GM18499 (cell line): ENCODE results near the gene L1CAM.

Experiments
- ATAC-seq: cut with Tn5 transposase; IDR thresholded peaks from one replicate; pipeline ENCODE4 v1.9.1; 2021; ENCODE audit warnings: moderate number of reproducible peaks; ENCODE audit not compliant: insufficient read depth, unreplicated experiment

Gene L1CAM

DNA sequence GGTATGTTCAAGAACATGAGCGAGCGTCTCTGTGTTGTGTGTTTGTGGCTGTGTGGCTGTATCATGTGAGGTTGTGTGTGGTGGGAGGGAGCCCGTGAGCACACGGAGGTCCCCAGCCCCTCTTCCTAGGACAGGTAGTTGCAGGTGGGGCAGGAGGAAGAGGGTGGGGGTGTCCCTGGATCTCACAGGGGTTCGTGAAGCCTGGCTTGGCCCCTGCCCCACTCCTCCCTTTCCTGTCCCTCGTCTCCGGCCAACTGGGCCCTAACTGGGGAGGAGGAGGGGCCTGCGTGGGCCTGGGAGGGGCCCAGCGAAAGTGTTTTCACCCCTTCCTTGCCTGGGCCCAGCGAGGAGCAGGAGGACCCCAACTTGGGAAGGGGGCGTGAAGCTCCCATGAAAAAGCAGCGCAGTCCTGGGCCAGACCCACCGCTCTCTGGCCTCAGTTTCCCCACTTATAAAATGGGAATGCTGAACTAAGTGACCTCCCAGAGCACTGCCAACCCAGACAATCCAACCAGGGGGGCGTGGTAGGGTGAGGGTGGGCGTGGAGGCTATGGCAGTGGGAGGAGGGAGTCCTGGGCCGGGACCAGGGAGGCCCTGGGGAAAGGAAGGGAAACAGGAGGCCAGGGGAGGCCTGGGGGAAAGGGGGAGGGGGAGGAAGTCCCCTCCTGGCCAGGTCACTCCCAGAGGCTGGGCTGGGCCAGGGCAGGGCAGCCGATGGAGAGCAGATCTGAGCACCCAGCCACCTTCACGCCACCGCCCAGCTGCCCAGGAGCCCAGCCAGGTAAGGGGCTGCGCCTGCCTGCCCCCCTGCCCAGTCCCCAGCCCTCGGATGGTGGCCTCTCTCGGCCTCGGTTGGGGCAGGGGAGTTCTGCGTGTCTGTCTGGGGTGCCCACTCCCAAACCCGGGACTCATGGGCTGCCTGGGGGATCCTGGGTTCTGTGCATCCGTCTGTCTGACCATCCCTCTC, 18.3 kb upstream of the L1CAM start, which contains the start of gene AVPR2:
Gene AVPR2 (plus strand): TSS at position 683 of the 967 bp plus-strand sequence. CDS start 473 bp downstream, outside the sequence.
- no peak for ATAC-seq

DNA sequence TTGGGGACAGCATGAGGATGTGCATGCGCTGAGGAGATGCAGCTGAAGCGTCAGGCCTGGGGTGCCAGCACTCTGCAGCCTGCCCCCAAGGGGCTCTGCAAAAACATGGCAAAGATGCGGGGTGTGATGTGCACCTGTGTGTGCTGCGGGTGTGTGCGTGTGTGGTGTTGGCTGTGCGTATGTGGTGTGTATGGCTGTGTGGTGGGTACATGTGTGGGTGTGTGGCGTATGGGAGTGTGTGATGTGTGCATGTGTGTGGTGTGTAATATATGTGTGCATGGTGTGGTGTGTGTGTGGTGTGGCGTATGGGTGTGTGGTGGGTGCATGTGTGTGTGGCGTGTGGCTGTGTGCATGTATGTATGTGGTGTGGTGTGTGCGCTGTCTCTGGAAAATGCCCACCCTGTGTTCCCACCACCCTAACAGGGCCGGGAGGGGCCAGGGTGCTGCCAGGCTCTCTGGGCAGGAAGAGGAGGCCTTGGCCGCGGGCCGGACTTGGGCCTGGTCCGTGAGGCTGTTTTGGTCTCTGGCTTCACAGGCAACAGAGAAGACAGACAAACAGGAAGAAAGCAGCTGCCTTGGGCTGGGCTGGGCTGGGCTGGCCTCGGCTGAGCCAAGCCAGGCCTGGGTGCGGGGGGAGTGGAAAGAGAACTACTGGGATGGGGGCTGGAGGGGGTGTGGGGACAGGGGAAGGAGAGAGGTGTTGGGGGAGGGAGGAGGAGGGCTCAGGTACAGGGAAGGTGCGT, 17.4 kb upstream of the L1CAM start:
- ATAC-seq, result no peak

DNA sequence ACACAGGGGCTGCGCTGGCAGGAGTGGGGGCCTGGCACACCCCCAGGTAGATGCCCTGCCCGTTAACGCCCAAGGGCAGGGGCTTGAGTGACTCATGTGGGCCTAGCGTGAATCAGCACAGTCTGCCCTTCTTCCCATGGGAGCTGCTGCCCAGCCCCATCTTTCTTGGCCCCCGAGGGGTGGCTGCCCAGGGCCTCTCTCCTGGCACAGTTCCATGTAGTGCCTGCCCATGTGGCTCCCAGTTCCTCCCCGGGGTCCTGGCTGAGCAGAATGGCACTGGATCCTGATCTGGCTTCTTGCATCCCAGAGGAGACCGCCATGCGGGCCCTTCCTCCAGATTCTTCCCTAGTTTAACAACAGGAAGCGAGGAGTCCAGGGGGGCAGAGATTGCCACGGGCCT, 16.4 kb upstream of the L1CAM start:
- ATAC-seq, result no peak

GRCh38 chrX:153901753-153902140, 15.8 kb upstream of the L1CAM start:
- ATAC-seq, result no peak

DNA sequence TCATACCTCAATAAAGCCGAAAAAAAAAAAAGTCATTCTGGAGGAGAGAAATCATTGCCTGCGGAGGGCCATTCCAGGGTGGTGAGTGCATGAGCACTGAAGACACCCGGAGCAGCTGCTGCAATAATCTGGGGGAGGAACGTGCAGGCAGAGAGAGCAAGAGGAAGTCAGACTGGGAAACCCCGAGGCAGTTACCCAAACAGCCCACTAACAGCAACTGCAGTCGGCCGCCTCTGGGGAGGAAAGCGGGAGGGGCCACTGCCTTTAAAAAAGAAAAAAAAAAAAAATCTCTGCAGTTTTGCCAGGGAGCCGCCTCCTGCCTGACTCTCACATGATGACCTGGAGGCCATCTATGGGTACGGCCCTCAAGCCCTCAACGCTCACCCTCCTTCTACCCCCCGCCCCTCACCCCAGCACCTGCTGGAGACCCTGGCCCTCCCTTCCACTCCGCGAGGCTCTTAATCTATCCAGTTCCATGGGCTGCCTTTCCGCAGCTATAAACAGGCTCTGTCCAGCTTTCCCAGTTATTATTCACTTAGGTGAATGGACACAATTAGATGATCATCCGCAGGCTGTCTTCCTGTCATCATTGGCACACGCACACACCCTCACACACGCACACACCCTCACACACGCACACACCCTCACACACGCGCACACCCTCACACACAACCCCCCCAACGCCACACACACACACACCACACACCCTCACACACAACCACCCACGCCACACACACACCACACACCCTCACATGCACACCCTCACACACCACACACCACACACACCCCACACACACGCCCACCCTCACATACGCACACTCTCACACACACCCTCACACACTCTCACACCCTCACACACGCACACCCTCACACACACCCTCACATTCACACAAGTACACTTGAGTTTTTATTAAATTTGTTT, 15.1 kb upstream of the L1CAM start:
- ATAC-seq, result peak; percentile 75

DNA sequence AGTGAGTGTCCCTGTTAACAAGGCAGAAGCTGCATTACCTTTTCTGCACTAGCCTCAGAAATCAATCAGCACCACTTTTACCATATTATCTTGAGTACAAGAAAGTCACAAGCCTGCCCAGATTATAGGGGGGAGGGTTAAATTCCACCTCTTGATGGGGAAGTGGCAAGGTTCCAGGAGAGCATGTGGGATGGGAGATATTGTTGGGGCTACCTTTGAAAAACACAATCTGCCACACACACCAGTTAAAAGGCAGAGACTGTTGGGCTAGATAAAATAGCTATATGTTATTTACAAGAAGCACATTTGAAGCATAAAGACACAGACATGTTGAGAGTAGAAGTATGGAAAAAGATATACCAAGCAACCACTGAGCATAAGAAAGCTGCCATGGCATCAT, 11.9 kb upstream of the L1CAM start:
- ATAC-seq, result no peak

DNA sequence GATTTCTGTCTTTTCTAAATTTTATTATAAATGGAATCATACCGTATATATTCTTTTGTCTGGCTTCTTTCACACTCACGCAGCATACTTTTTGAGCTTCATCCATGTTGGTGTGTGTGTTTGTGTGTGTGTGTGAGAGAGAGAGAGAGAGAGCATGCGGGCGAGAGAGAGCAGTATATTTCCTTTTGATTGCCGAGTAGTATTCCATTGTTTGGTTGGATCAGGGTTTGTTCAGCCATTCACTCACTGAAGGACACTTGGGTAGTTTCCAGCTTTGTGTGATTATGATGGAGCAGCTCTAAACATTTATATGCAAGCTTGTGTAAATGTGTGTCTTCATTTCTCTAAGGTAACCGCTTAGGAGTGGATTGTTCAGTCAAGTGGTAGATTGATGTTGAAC, 3.1 kb upstream of the L1CAM start:
- no peak for ATAC-seq

- no peak for ATAC-seq
Measured at GRCh38 chrX:153888344-153888743, 2.4 kb upstream of the L1CAM start.

DNA sequence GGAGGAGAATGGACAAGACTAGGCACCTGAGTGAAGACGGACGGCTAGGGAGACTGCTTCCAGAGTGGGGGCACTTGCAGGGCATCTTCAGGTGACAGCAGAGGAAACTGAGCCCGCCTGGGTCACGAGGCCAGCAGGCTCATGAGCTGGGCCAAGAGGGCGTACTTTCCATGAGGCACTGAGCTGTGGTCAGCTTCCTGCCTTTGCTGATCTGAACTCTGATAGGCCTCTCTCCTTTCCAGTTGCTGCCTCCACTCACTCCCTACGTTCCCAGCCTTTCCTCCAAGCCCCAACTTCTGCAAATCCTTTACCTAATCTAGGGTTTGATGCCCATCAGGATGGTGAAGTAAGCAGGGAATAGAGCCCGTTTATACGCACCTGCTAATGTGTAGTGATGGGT, 1.4 kb upstream of the L1CAM start:
- ATAC-seq, result no peak

DNA sequence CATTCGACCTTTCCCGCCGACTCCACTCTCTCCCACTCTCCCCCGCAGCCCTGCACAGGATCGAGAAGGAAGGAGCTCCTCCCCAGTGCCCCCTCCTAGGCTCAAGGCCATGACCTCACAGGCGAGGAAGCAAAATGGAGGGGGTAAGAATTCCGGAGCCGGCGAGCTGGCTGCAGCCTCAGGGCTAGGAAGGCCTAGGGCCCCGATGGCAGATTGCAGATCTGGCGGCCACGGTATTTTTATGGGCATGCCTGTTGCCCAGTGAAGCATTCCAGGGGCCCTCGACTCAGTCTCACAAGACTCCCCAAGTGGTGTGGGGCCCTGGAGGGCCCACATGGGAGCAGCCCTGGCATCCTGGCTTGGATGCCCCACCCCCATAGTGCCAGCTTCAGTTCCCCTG, 942 bp upstream of the L1CAM start:
- ATAC-seq, result no peak

- ATAC-seq, result no peak
Measured at GRCh38 chrX:153885208-153885787, 675 bp downstream of the L1CAM start.

- no peak for ATAC-seq
Measured at GRCh38 chrX:153884590-153884989, 1.4 kb downstream of the L1CAM start.

DNA sequence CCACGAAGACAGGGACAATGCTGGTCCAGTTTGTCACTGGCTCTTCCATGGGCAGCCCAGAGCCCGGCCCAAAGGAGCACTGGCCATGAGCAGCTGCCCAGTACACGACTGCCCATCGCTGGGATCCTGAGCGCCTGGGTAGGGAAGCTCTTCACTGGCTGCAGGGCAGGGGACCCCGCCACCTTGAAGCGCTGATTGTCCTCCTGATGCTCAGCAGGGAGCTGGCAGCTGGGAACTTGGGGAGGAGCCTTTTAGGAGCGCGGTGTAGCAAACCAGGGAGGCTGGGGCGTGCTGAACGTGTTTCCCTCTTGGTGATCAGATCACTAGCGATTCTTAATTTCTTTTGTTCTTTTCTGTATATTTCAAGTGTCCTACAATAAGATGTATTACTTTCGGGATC, 1.8 kb downstream of the L1CAM start:
- ATAC-seq, result no peak

DNA sequence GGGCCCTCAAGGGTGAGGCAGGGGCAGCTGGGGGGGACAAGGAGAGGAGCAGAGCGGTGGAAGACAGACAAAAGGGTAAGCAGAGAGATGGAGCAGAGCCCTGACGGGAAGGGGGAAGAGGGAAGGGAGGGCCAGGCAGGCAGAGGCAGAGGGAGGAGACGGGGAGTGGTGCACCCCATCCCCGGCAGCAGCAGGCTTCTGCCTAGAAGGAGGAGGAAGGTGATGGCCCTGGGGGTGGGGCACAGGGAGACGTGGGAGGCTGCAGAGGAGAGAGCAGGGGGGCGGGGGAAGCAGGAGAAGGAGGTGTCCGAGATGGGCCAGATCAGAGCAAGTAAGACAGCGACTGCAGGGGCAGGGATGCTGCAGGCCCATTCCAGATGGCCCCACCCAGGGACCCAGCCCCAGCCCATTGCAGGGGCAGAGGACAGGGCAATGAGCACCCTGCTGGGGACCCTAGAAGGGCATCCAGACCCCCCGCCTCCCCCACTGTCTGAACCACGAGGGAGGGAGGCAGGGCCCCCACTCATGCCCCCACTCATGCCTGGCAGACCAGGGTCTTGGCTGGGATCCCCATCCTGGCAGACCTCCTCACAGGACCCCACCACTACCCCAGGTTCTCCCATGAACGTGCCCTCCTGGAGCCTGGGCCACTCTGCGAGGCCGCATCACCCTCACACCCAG, 2.7 kb downstream of the L1CAM start:
- ATAC-seq, result no peak

GRCh38 chrX:153882557-153882956, 3.4 kb downstream of the L1CAM start:
- ATAC-seq, result no peak

DNA sequence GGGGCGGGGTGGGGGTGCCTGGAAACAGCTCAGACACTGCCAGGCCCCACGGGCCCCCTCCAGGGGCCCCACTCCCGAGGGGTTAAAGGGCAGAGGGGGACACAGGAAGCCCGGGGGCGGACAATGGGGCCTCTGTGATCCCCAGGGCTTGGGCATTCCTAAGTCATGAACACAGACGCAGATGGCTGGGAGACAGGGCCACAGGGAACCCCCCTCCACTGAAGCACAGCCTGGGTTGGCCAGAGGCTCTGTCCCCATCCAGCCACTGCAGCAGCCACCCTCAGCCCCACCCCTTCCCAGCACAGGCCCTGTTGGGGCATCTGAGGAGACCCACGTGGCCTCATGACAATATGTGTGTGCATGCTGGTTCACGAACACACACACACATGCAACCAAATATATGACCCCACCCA, 3.9 kb downstream of the L1CAM start:
- no peak for ATAC-seq

- no peak for ATAC-seq
Measured at GRCh38 chrX:153881281-153881680, 4.7 kb downstream of the L1CAM start.

DNA sequence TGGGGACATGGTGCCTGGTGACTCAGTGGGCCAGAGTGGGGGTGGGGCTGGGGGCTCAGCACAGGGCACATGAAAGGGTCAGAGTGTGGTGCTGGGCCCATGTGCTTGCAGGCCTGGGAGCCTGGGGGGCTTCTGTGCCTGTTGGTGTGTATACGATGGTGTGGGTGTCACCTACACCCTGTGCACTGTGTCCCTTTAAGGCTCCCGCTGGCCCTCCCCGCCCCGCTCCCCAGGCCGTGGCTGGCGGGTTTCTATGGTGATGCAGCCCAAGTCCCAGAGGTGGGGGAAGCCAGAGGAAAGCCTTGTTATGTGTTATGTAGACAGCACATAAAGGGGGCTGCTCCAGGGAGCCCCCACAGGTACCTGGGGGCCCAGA, 5.5 kb downstream of the L1CAM start:
- no peak for ATAC-seq

GRCh38 chrX:153879741-153880439, 6.1 kb downstream of the L1CAM start:
- ATAC-seq, result no peak
